GM12878 (cell line): ENCODE results near the gene ZNF215. TPM values are rescaled to one million over a fixed set of nuclear protein-coding genes. Genes with fewer than 3 reads are reported as not detected.

ENCODE experiments used
- ATAC-seq: fragments of 200-7000 bp; cut with Tn5 transposase; 3 replicates; pipeline ENCODE4 v1.9.1; 2020; ENCODE audit warnings: mild to moderate bottlenecking, moderate library complexity
- BruUV-seq: library from RNA; stranded (reverse); fragments of 400-500 nt; replicated peaks from 2 replicates; lab custom pipeline; 2021; lab: Mats Ljungman, UMichigan
- CTCF ChIA-PET: fragments of 300-600 bp; sonication (Branson Sonifier 250); formaldehyde crosslinking; extraction: SDS; loops from one replicate; lab custom pipeline; 2021; ENCODE audit warnings: inconsistent platforms; lab: Yijun Ruan, JAX
- POLR2A ChIA-PET: fragments of 350-600 bp; formaldehyde crosslinking; extraction: SDS; loops from one replicate; lab custom pipeline; 2021; ENCODE audit warnings: inconsistent platforms; lab: Charles Lee
- RAD21 ChIA-PET: fragments of 300-600 bp; sonication (Branson Sonifier 250); formaldehyde crosslinking; loops from one replicate; lab custom pipeline; 2023; ENCODE audit warnings: antibody characterized with exemption; ENCODE audit not compliant: unreplicated experiment; lab: Charles Lee
- SMC1A ChIA-PET: fragments of 300-600 bp; sonication (Branson Sonifier 250); formaldehyde crosslinking; loops from one replicate; lab custom pipeline; 2023; ENCODE audit not compliant: unreplicated experiment, uncharacterized antibody; lab: Charles Lee
- DNase-seq: peaks from one replicate; pipeline ENCODE4 v3.0.0-alpha.2; 2011; ENCODE audit warnings: low read depth, low spot score
- FAIRE-seq: peaks from 3 replicates; lab custom pipeline; 2011; peaks lifted over from hg19 to GRCh38; lab: Jason Lieb, UNC
- H2AFZ ChIP-seq: 2 replicates; pipeline ENCODE4 v1.6.0; 2011; ENCODE audit warnings: low read depth, low read length, control low read depth; ENCODE audit not compliant: control insufficient read depth
- H3K27ac ChIP-seq: 2 replicates; pipeline ENCODE4 v1.5.1; 2011; ENCODE audit warnings: control low read depth; ENCODE audit not compliant: control insufficient read depth, insufficient read depth
- H3K27me3 ChIP-seq, 2 experiments: replicated peaks in 1 of 2; 2 replicates each; pipeline versions ENCODE4 v1.6.0 to v1.6.1; 2011; ENCODE audit warnings: low read length in 1 of 2; ENCODE audit not compliant: control insufficient read depth in 2 of 2, insufficient read depth in 2 of 2
- H3K36me3 ChIP-seq, 2 experiments: 2 replicates each; pipeline ENCODE4 v1.5.1; 2011; ENCODE audit warnings: low read length in 1 of 2; ENCODE audit not compliant: control insufficient read depth in 2 of 2, insufficient read depth in 2 of 2
- H3K4me1 ChIP-seq: 2 replicates; pipeline ENCODE4 v1.6.1; 2011; ENCODE audit warnings: mild to moderate bottlenecking, low read length, moderate library complexity, mixed read lengths; ENCODE audit not compliant: control insufficient read depth, insufficient read depth
- H3K4me2 ChIP-seq: 2 replicates; pipeline ENCODE4 v1.6.0; 2011; ENCODE audit warnings: control low read depth; ENCODE audit not compliant: control insufficient read depth, insufficient read depth
- H3K4me3 ChIP-seq: fragments of 200-600 bp; sonication (generic); 2 replicates; pipeline ENCODE4 v1.5.1; 2016
- H3K79me2 ChIP-seq: 2 replicates; pipeline ENCODE4 v1.6.0; 2011; ENCODE audit warnings: low read length; ENCODE audit not compliant: control insufficient read depth, insufficient read depth
- H3K9ac ChIP-seq: 2 replicates; pipeline ENCODE4 v1.8.0; 2011; ENCODE audit warnings: low read length, control low read depth, mixed read lengths; ENCODE audit not compliant: control insufficient read depth, insufficient read depth
- H3K9me3 ChIP-seq: replicated peaks from 3 replicates; pipeline ENCODE4 v1.5.1; 2011; ENCODE audit warnings: mild to moderate bottlenecking, low read length; ENCODE audit not compliant: control insufficient read depth, insufficient read depth
- H4K20me1 ChIP-seq: 2 replicates; pipeline ENCODE4 v1.6.0; 2011; ENCODE audit not compliant: control insufficient read depth, insufficient read depth
- ATF2 ChIP-seq: IDR thresholded peaks from 2 replicates; pipeline ENCODE4 v1.6.1; 2012; ENCODE audit warnings: low read length, inconsistent platforms
- BMI1 ChIP-seq: fragments of 450-650 bp; IDR thresholded peaks from 2 replicates; pipeline ENCODE4 v1.6.1; 2016; ENCODE audit warnings: mild to moderate bottlenecking, moderate library complexity, borderline replicate concordance
- E2F8 ChIP-seq: fragments of 450-650 bp; IDR thresholded peaks from 2 replicates; pipeline ENCODE4 v1.6.1; 2018; ENCODE audit warnings: mild to moderate bottlenecking, low read depth, moderate library complexity; ENCODE audit not compliant: partially characterized antibody
- GATAD2B ChIP-seq: fragments of 450-650 bp; conservative IDR thresholded peaks from 2 replicates; pipeline ENCODE4 v1.6.1; 2017; ENCODE audit warnings: low read depth, mild to moderate bottlenecking, moderate library complexity
- IKZF2 ChIP-seq, 2 experiments: fragments of 450-650 bp; IDR thresholded peaks; 2 replicates each; pipeline ENCODE4 v1.6.1; 2017; ENCODE audit warnings: mild to moderate bottlenecking in 2 of 2, moderate library complexity in 2 of 2
- SREBF1 ChIP-seq: IDR thresholded peaks from 2 replicates; pipeline ENCODE4 v1.6.1; 2012; ENCODE audit warnings: mild to moderate bottlenecking, low read length
- WGBS: methylation state at CpG from one replicate; pipeline ENCODE4 v1.1.6; 2016; ENCODE audit warnings: low lambda C conversion rate; ENCODE audit not compliant: insufficient replicate concordance, insufficient coverage; ENCODE audit errors: missing lambda C conversion rate; 5-methylcytosine and 5-hydroxymethylcytosine counted together
- in situ Hi-C: fragments of 300-500 bp; cut with MboI; formaldehyde crosslinking; loops from 9 replicates; pipeline ENCODE4 v1.14.3; 2018; ENCODE audit warnings: mixed read lengths
- intact Hi-C: fragments of 100-400 bp; cut with micrococcal nuclease; formaldehyde crosslinking; loops from one replicate; pipeline ENCODE4 v1.14.2; 2022; ENCODE audit not compliant: unreplicated experiment
- polyA plus RNA-seq, 11 experiments: library from polyadenylated mRNA; depleted of rRNA in 4 of 11; unstranded in 6 of 11; stranded (reverse) in 5 of 11; fragments of >200 nt; fragmentation: Nextera tagmentation in 4 of 11; fragmentation: Illumina TruSeq in 1 of 11; extraction: Ambion mirVana in 4 of 11; extraction: Trizol in 1 of 11; gene quantifications; 1 replicate in 1 of 11; 2 replicates in 10 of 11; pipeline versions ENCODE4 v1.2.1 to v1.2.3, GENCODE V29; 2011 to 2016; ENCODE audit warnings: inconsistent platforms in 2 of 11, missing spikeins in 2 of 11, low read depth in 1 of 11
- total RNA-seq, 4 experiments: library from RNA; depleted of rRNA in 3 of 4; stranded (reverse); fragments of >200 nt in 3 of 4; fragmentation: Illumina TruSeq in 1 of 4; extraction: Trizol in 1 of 4; gene quantifications; 2 replicates each; pipeline versions ENCODE4 v1.2.1 to v1.2.3, GENCODE V29; 2013 to 2021
- TF ChIP-seq, protein P1 (sequence below): fragments of 450-650 bp; IDR thresholded peaks from 2 replicates; pipeline ENCODE4 v1.6.1; 2016; ENCODE audit warnings: mild to moderate bottlenecking
- TF ChIP-seq, protein P2 (sequence below): IDR thresholded peaks from 2 replicates; pipeline ENCODE4 v1.6.1; 2011; ENCODE audit warnings: borderline replicate concordance, low read depth, mild to moderate bottlenecking, moderate library complexity, mixed read lengths, low read length; ENCODE audit not compliant: insufficient read depth; ENCODE audit errors: extremely low read length
- TF ChIP-seq, protein P3 (sequence below): fragments of 450-650 bp; conservative IDR thresholded peaks from 2 replicates; pipeline ENCODE4 v1.6.1; 2017; ENCODE audit warnings: mild to moderate bottlenecking, moderate library complexity

Gene ZNF215
- total and polyA plus RNA-seq, 10 of the 15 experiments (the other 5 are each of a cell fraction or from before 2014, with no cell fraction given), result 1.5 to 3.7 (median 2.3) TPM

DNA sequence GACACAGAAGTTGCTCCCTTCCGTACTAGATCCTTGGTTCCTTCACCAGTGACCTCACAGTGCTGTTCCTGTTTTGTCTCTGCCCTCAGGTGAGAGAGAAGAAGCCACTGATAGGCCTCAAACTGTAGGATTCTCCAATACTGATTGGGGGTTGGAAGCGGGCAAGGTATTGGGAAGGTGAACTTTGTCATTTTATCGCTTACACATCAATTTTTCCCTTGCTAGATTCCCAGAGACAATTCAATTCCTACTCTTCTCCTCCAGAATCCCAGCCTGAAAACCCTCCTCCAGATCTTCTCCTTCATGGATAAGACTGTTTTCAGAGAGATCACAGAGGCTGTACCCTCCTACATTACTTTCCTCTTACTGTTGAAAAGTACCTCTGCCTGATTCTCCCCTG is 14.8 kb upstream of the ZNF215 start:
- WGBS, result 54% methylated on average over 3 of the region's 3 CpGs
- DNase-seq (no peak), ATAC-seq (no peak), FAIRE-seq (no peak)
- SMC1A ChIA-PET, result no interaction called here
- in situ Hi-C loops, result no loop called here
- TF ChIP-seq, protein P1, sequence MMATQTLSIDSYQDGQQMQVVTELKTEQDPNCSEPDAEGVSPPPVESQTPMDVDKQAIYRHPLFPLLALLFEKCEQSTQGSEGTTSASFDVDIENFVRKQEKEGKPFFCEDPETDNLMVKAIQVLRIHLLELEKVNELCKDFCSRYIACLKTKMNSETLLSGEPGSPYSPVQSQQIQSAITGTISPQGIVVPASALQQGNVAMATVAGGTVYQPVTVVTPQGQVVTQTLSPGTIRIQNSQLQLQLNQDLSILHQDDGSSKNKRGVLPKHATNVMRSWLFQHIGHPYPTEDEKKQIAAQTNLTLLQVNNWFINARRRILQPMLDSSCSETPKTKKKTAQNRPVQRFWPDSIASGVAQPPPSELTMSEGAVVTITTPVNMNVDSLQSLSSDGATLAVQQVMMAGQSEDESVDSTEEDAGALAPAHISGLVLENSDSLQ, result no peak
- TF ChIP-seq GATAD2B, result no peak
- CTCF ChIA-PET, result no interaction called here
- no peak overlapping the region for H3K4me2 ChIP-seq
- BruUV-seq, result no TSS peak
- H3K4me3 ChIP-seq, result no peak overlapping the region
- no peaks in the 10 kb centered on the region for H3K9me3 ChIP-seq
- H3K79me2 ChIP-seq, result no peaks in the 10 kb centered on the region
- POLR2A ChIA-PET, result no interaction called here
- intact Hi-C loops, result no loop called here
- no peak overlapping the region for H3K9ac ChIP-seq
- H2AFZ ChIP-seq, result no peak overlapping the region
- H3K27me3 ChIP-seq, result no peaks in the 10 kb centered on the region; a peak in 1 of 4 replicates
- no peak overlapping the region for H3K27ac ChIP-seq
- H3K36me3 ChIP-seq, result no peaks in the 10 kb centered on the region
- RAD21 ChIA-PET, result no interaction called here
- H3K4me1 ChIP-seq, result no peaks in the 10 kb centered on the region
- H4K20me1 ChIP-seq, result no peaks in the 10 kb centered on the region

GRCh38 chr11:6911948-6912347 is 14.3 kb upstream of the ZNF215 start:
- Histone ChIP-seq H3K4me2 (no peak overlapping the region), H3K4me3 (no peak overlapping the region), H2AFZ (no peak overlapping the region), H3K27ac (no peak overlapping the region), H3K4me1 (no peaks in the 10 kb centered on the region), H3K9ac (no peak overlapping the region), H4K20me1 (no peaks in the 10 kb centered on the region), H3K36me3 (no peaks in the 10 kb centered on the region), H3K9me3 (no peaks in the 10 kb centered on the region), H3K27me3 (no peaks in the 10 kb centered on the region; a peak in 1 of 4 replicates), H3K79me2 (no peaks in the 10 kb centered on the region)
- SMC1A ChIA-PET, result no interaction called here
- WGBS, result 51% methylated on average over 3 of the region's 3 CpGs
- POLR2A ChIA-PET, result no interaction called here
- FAIRE-seq (no peak), DNase-seq (no peak), ATAC-seq (peak; percentile 41)
- in situ Hi-C loops, result no loop called here
- intact Hi-C loops, result no loop called here
- CTCF ChIA-PET, result no interaction called here
- no TSS peak for BruUV-seq
- RAD21 ChIA-PET, result no interaction called here
- TF ChIP-seq SREBF1 (no peak), ATF2 (no peak), BMI1 (no peak), E2F8 (no peak), IKZF2 (IDR thresholded peaks at IDR 0.05) (no peak)
- TF ChIP-seq, protein P2, sequence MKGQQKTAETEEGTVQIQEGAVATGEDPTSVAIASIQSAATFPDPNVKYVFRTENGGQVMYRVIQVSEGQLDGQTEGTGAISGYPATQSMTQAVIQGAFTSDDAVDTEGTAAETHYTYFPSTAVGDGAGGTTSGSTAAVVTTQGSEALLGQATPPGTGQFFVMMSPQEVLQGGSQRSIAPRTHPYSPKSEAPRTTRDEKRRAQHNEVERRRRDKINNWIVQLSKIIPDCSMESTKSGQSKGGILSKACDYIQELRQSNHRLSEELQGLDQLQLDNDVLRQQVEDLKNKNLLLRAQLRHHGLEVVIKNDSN, result no peak
- TF ChIP-seq, protein P3, sequence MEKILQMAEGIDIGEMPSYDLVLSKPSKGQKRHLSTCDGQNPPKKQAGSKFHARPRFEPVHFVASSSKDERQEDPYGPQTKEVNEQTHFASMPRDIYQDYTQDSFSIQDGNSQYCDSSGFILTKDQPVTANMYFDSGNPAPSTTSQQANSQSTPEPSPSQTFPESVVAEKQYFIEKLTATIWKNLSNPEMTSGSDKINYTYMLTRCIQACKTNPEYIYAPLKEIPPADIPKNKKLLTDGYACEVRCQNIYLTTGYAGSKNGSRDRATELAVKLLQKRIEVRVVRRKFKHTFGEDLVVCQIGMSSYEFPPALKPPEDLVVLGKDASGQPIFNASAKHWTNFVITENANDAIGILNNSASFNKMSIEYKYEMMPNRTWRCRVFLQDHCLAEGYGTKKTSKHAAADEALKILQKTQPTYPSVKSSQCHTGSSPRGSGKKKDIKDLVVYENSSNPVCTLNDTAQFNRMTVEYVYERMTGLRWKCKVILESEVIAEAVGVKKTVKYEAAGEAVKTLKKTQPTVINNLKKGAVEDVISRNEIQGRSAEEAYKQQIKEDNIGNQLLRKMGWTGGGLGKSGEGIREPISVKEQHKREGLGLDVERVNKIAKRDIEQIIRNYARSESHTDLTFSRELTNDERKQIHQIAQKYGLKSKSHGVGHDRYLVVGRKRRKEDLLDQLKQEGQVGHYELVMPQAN, result no peak
